ENCODE data around the gene TBC1D7. TPM values are rescaled to one million over a fixed set of nuclear protein-coding genes. Genes with fewer than 3 reads are reported as not detected.

The TBC1D7 gene
- total RNA-seq, 1 experiment from 2014 or later = 44.9 TPM

- H3K27ac Mint-ChIP-seq = no peak overlapping the region
- no peaks in the 10 kb centered on the region for H3K27me3 Mint-ChIP-seq (ENCODE audit: low read depth)
- peaks cover 24% of the 10 kb centered on the region for H3K9me3 Mint-ChIP-seq
- CTCF ChIA-PET = interaction anchor here (0.6 kb wide), 1 partner anchor 16 kb away, joined by 3 read pairs; no protein-coding TSS in a partner anchor
- no peak for DNase-seq (ENCODE audit: low spot score)
- no peak for TF ChIP-seq TEAD4 (CRISPR knock-in tag; IDR thresholded peaks at IDR 0.05)
- TF ChIP-seq NR1H2 (CRISPR knock-in tag; IDR thresholded peaks at IDR 0.05) = no peak
- no peak for TF ChIP-seq ATF1 (CRISPR knock-in tag; IDR thresholded peaks at IDR 0.05)
- no peak for TF ChIP-seq ZBTB43 (CRISPR knock-in tag; IDR thresholded peaks at IDR 0.05)
- no peak for TF ChIP-seq E2F1 (CRISPR knock-in tag; IDR thresholded peaks at IDR 0.05)
- TF ChIP-seq ATF2 (CRISPR knock-in tag; IDR thresholded peaks at IDR 0.05; ENCODE audit: borderline replicate concordance, low read depth) = no peak
- TF ChIP-seq ARID4B (CRISPR knock-in tag; IDR thresholded peaks at IDR 0.05; ENCODE audit: borderline replicate concordance) = no peak
- no peak for TF ChIP-seq PRRX2 (CRISPR knock-in tag; IDR thresholded peaks at IDR 0.05)
- no peak for TF ChIP-seq ZNF317 (CRISPR knock-in tag; IDR thresholded peaks at IDR 0.05; ENCODE audit: borderline replicate concordance, low read depth)
- POLR2A ChIA-PET = no interaction called here
- peaks cover 24% of the 10 kb centered on the region for H3K36me3 Mint-ChIP-seq
- ATAC-seq = no peak
- H3K4me1 Mint-ChIP-seq = peaks cover 16% of the 10 kb centered on the region
- no peak overlapping the region for H3K4me3 Mint-ChIP-seq
These were observed 68.2 kb downstream of the TBC1D7 start for GRCh38 chr6:13260101-13260598.

- TF ChIP-seq E2F1 (CRISPR knock-in tag; IDR thresholded peaks at IDR 0.05) = no peak
- no peak for TF ChIP-seq TCF7 (CRISPR knock-in tag; IDR thresholded peaks at IDR 0.05; ENCODE audit: low read depth)
- no peak for TF ChIP-seq ATF1 (CRISPR knock-in tag; IDR thresholded peaks at IDR 0.05)
- peaks cover 31% of the 10 kb centered on the region for H3K36me3 Mint-ChIP-seq
- no peak for DNase-seq (ENCODE audit: low spot score)
- H3K9me3 Mint-ChIP-seq = peaks cover 30% of the 10 kb centered on the region
- peaks cover 16% of the 10 kb centered on the region for H3K4me1 Mint-ChIP-seq
- no peak overlapping the region for H3K27ac Mint-ChIP-seq
- no peak for ATAC-seq
- POLR2A ChIA-PET = interaction anchor here (0.6 kb wide), 1 partner anchor 26 kb away, joined by 3 read pairs; no protein-coding TSS in a partner anchor
- CTCF ChIA-PET = no interaction called here
- no peaks in the 10 kb centered on the region for H3K27me3 Mint-ChIP-seq (ENCODE audit: low read depth)
- no peak overlapping the region for H3K4me3 Mint-ChIP-seq
These were observed 68.9 kb downstream of the TBC1D7 start for GRCh38 chr6:13259393-13259792.

GRCh38 chr6:13256266-13257001 is 71.9 kb downstream of the TBC1D7 start:
- H3K36me3 Mint-ChIP-seq = peaks cover 35% of the 10 kb centered on the region
- ATAC-seq (no peak), DNase-seq (ENCODE audit: low spot score) (no peak)
- POLR2A ChIA-PET = no interaction called here
- H3K4me3 Mint-ChIP-seq = no peak overlapping the region
- H3K27ac Mint-ChIP-seq = no peak overlapping the region
- CTCF ChIA-PET = no interaction called here
- H3K27me3 Mint-ChIP-seq (ENCODE audit: low read depth) = no peaks in the 10 kb centered on the region
- H3K4me1 Mint-ChIP-seq = peaks cover 6% of the 10 kb centered on the region
- TF ChIP-seq GABPB1 (CRISPR knock-in tag; IDR thresholded peaks at IDR 0.05) (peak; percentile 65), E2F1 (CRISPR knock-in tag; IDR thresholded peaks at IDR 0.05) (no peak)
- peaks cover 32% of the 10 kb centered on the region for H3K9me3 Mint-ChIP-seq

Data from WTC11 (cell line).